ENCODE measurements around the gene IKZF1. TPM values are rescaled to one million over a fixed set of nuclear protein-coding genes. Genes with fewer than 3 reads are reported as not detected.

The IKZF1 gene
- total RNA-seq, 1 donor from 2014 or later = under 0.01 TPM

GRCh38 chr7:50308532-50309385 lies 4.2 kb downstream of the IKZF1 start:
- DNase-seq (ENCODE audit: low read depth, low spot score) = no peak

- no peak for DNase-seq (ENCODE audit: low read depth, low spot score)
Observed at GRCh38 chr7:50309721-50310120, 5.2 kb downstream of the IKZF1 start.

GRCh38 chr7:50310361-50310760 lies 5.8 kb downstream of the IKZF1 start:
- DNase-seq (ENCODE audit: low read depth, low spot score) = no peak

- no peak for DNase-seq (ENCODE audit: low read depth, low spot score)
Observed at GRCh38 chr7:50310956-50311355, 6.4 kb downstream of the IKZF1 start.

- no peak for DNase-seq (ENCODE audit: low read depth, low spot score)
Observed at GRCh38 chr7:50312250-50313162, 8.0 kb downstream of the IKZF1 start.

GRCh38 chr7:50314836-50315592 lies 10.5 kb downstream of the IKZF1 start:
- DNase-seq (ENCODE audit: low read depth, low spot score) = no peak

GRCh38 chr7:50315739-50316671 lies 11.5 kb downstream of the IKZF1 start:
- no peak for DNase-seq (ENCODE audit: low read depth, low spot score)

GRCh38 chr7:50317221-50317678 lies 12.7 kb downstream of the IKZF1 start:
- DNase-seq (ENCODE audit: low read depth, low spot score) = no peak

GRCh38 chr7:50317697-50318669 lies 13.5 kb downstream of the IKZF1 start:
- no peak for DNase-seq (ENCODE audit: low read depth, low spot score)

GRCh38 chr7:50321487-50322067 lies 17.1 kb downstream of the IKZF1 start:
- no peak for DNase-seq (ENCODE audit: low read depth, low spot score)

- no peak for DNase-seq (ENCODE audit: low read depth, low spot score)
Observed at GRCh38 chr7:50324113-50324512, 19.6 kb downstream of the IKZF1 start.

GRCh38 chr7:50327443-50327842 lies 22.9 kb downstream of the IKZF1 start:
- no peak for DNase-seq (ENCODE audit: low read depth, low spot score)

GRCh38 chr7:50329775-50330174 lies 25.3 kb downstream of the IKZF1 start:
- DNase-seq (ENCODE audit: low read depth, low spot score) = no peak

GRCh38 chr7:50330254-50330653 lies 25.7 kb downstream of the IKZF1 start:
- DNase-seq (ENCODE audit: low read depth, low spot score) = no peak

GRCh38 chr7:50330696-50331095 lies 26.2 kb downstream of the IKZF1 start:
- DNase-seq (ENCODE audit: low read depth, low spot score) = no peak

GRCh38 chr7:50331564-50332208 lies 27.2 kb downstream of the IKZF1 start:
- no peak for DNase-seq (ENCODE audit: low read depth, low spot score)

GRCh38 chr7:50332241-50333165 lies 28.0 kb downstream of the IKZF1 start:
- DNase-seq (ENCODE audit: low read depth, low spot score) = no peak

All from pulmonary artery endothelial cell (primary cell).